ENCODE data around the gene KNSTRN. TPM values are rescaled to one million over a fixed set of nuclear protein-coding genes. Genes with fewer than 3 reads are reported as not detected.
A peak's percentile ranks its signal among the peaks of the same experiment; 100 is the strongest.

Gene KNSTRN
- total and polyA plus RNA-seq, 10 donors = 6.0 to 16.8 (median 10.2) TPM

DNA sequence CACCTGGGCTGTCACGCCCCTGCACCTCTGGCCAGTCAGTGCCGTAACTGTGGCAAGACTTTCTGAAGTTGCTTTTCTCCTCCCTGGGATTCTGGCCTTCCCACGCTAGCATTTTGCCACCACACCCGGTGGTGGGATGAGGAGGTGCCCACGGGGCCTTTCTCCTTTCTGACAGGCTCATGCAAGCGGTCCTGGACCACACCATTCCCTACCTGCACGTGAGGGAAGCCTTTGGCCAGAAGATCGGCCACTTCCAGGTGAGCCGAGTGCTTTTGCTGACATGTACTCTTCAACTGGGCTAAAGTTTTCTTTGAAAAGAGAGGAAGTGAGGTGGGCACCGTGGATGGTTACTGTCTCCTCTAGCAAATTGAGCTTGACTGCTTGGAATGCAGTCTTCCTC lies 32.7 kb downstream of the KNSTRN start:
- H3K4me3 ChIP-seq = no peak overlapping the region
- TF ChIP-seq POLR2A (IDR thresholded peaks at IDR 0.05) (no peak), POLR2AphosphoS5 (IDR thresholded peaks at IDR 0.05) (no peak)
- TF ChIP-seq, protein P1, sequence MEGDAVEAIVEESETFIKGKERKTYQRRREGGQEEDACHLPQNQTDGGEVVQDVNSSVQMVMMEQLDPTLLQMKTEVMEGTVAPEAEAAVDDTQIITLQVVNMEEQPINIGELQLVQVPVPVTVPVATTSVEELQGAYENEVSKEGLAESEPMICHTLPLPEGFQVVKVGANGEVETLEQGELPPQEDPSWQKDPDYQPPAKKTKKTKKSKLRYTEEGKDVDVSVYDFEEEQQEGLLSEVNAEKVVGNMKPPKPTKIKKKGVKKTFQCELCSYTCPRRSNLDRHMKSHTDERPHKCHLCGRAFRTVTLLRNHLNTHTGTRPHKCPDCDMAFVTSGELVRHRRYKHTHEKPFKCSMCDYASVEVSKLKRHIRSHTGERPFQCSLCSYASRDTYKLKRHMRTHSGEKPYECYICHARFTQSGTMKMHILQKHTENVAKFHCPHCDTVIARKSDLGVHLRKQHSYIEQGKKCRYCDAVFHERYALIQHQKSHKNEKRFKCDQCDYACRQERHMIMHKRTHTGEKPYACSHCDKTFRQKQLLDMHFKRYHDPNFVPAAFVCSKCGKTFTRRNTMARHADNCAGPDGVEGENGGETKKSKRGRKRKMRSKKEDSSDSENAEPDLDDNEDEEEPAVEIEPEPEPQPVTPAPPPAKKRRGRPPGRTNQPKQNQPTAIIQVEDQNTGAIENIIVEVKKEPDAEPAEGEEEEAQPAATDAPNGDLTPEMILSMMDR (IDR thresholded peaks at IDR 0.05 in 8 of 11, conservative IDR thresholded peaks at IDR 0.05 in 3 of 11) = no peak
- H3K4me1 ChIP-seq = peaks cover 0 to 5% (median 2%) of the 10 kb centered on the region in 6 donors
- no peak for DNase-seq
- H3K9me3 ChIP-seq = no peaks in the 10 kb centered on the region
- 86 to 98% (median 94%) methylated on average over 10 of the region's 10 CpGs for WGBS, 5 donors
- peaks cover 2 to 96% (median 83%) of the 10 kb centered on the region in 6 donors for H3K36me3 ChIP-seq
- intact Hi-C loops (cut with DNase I; ENCODE audit: low total_unique reads) = loop anchor here (10.0 kb wide), 1 partner anchor 50 kb away; no protein-coding TSS in a partner anchor
- no peak overlapping the region for H3K27ac ChIP-seq
- no peaks in the 10 kb centered on the region for H3K27me3 ChIP-seq (replicated peaks in 1 of 7)

DNA sequence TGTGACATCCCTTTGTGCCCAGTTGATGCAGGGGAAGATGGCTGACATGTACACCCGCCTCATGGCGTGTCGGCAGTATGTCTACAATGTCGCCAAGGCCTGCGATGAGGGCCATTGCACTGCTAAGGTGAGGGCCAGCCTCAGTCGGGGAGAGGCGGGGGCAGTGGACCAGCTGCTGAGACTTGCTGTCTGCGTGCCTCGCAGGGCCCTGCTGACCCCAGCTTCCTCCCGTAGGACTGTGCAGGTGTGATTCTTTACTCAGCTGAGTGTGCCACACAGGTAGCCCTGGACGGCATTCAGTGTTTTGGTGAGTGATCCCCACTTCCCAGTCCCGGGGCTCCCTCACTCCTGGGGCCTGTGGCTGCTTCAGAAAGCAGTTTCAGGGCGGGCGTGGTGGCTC lies 33.5 kb downstream of the KNSTRN start:
- Histone ChIP-seq H3K9me3 (no peaks in the 10 kb centered on the region), H3K4me1 (peaks cover 3 to 13% (median 9%) of the 10 kb centered on the region in 6 donors), H3K27me3 (replicated peaks in 1 of 7) (no peaks in the 10 kb centered on the region), H3K27ac (no peak overlapping the region), H3K36me3 (peaks cover 2 to 88% (median 76%) of the 10 kb centered on the region in 6 donors), H3K4me3 (no peak overlapping the region)
- intact Hi-C loops (cut with DNase I; ENCODE audit: low total_unique reads) = loop anchor here (10.0 kb wide), 1 partner anchor 51 kb away; no protein-coding TSS in a partner anchor
- WGBS, 5 donors = 78 to 99% (median 95%) methylated on average over 3 to 14 of the region's 14 CpGs
- TF ChIP-seq POLR2A (IDR thresholded peaks at IDR 0.05) = no peak
- TF ChIP-seq POLR2AphosphoS5 (IDR thresholded peaks at IDR 0.05) = peak in 2 of 3 donors; percentile 20 to 52
- TF ChIP-seq, protein P1 (IDR thresholded peaks at IDR 0.05 in 8 of 11, conservative IDR thresholded peaks at IDR 0.05 in 3 of 11) = no peak
- peak; percentile 64 for DNase-seq

DNA sequence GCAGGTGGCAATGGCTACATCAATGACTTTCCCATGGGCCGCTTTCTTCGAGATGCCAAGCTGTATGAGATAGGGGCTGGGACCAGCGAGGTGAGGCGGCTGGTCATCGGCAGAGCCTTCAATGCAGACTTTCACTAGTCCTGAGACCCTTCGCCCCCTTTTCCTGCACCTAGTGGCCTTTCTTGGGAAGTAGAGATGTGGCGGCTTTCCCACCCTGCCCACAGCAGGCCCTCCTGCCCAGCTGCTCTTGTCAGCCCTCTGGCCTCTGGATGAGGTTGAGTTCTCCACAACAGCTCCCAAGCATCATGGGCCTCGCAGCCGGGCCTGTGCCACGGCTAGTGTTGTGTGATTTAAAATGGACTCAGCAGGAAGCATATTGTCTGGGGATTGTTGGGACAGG lies 35.6 kb downstream of the KNSTRN start:
- TF ChIP-seq POLR2A (IDR thresholded peaks at IDR 0.05) = no peak
- TF ChIP-seq, protein P1 (IDR thresholded peaks at IDR 0.05 in 8 of 11, conservative IDR thresholded peaks at IDR 0.05 in 3 of 11) = no peak
- peak in 1 of 3 donors; percentile 20 for TF ChIP-seq POLR2AphosphoS5 (IDR thresholded peaks at IDR 0.05)
- Histone ChIP-seq H3K9me3 (no peaks in the 10 kb centered on the region), H3K27me3 (replicated peaks in 1 of 7) (no peaks in the 10 kb centered on the region)

DNA sequence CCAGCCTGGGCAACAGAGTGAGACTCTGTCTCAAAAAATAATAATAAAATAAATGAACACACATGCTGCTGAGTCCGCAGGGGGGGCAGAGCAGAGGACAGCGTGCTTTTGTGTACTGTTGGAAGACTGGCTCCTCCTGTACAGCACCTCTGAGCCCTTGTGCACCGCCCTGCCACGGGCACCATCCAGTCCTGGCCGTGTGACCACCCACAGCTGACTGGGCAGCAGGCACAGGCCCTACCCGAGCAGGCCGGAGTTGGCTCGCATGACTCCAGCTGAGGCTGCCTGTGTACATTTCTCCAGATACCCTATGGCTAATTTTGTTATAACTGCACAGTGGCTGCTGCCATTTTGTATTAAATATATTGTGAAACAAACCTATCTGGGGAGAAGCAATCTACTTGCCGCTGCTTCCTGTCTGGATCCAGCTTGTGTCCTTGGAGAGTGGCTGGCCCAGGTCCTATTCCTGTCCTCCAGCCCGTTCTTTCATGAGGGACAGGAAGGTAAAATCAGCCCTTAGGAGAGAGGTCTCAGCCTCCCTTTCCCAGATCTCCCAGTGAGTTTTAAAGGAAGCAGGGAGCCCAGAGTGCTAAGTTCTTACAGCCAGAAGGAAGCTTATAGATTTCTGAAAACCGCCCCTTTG lies 37.7 kb downstream of the KNSTRN start:
- H3K4me1 ChIP-seq = peaks cover 11 to 24% (median 21%) of the 10 kb centered on the region in 6 donors
- WGBS, 5 donors = 74 to 83% (median 80%) methylated on average over 11 of the region's 11 CpGs
- peak overlapping the region in 4 of 8 donors; percentile 38 to 65 (median 51) for H3K27ac ChIP-seq
- no peaks in the 10 kb centered on the region for H3K27me3 ChIP-seq (replicated peaks in 1 of 7)
- TF ChIP-seq POLR2A (IDR thresholded peaks at IDR 0.05) (no peak), POLR2AphosphoS5 (IDR thresholded peaks at IDR 0.05) (peak; percentile 4 to 58 (median 30))
- H3K36me3 ChIP-seq = peaks cover 0 to 46% (median 36%) of the 10 kb centered on the region in 6 donors
- H3K4me3 ChIP-seq = no peak overlapping the region
- no peaks in the 10 kb centered on the region for H3K9me3 ChIP-seq
- no peak for DNase-seq
- intact Hi-C loops (cut with DNase I; ENCODE audit: low total_unique reads) = loop anchor here (5.0 kb wide), 3 partner anchors 78 to 143 kb away; partner anchors contain the start of genes CCDC9B and INAFM2

More for the DNA sequence above, 35.6 kb downstream of the KNSTRN start:
- Histone ChIP-seq H3K36me3 (peaks cover 0 to 67% (median 56%) of the 10 kb centered on the region in 6 donors), H3K4me1 (peaks cover 11 to 24% (median 21%) of the 10 kb centered on the region in 6 donors), H3K4me3 (no peak overlapping the region), H3K27ac (no peak overlapping the region)
- WGBS, 5 donors = 92 to 97% (median 93%) methylated on average over 10 of the region's 10 CpGs
- no peak for DNase-seq
- intact Hi-C loops (cut with DNase I; ENCODE audit: low total_unique reads) = loop anchor here (10.0 kb wide), 1 partner anchor 53 kb away; no protein-coding TSS in a partner anchor

Data from spleen (tissue), 11 donors.